Motor neuron (in vitro differentiated cells): ENCODE measurements around the gene CA10. TPM values are rescaled to one million over a fixed set of nuclear protein-coding genes. Genes with fewer than 3 reads are reported as not detected.

Source experiments
- ATAC-seq, 8 experiments: fragments of 200-7000 bp; cut with Tn5 transposase; replicated peaks in 6 of 8; 2 replicates each; pipeline ENCODE4 v1.8.0; 2021; ENCODE audit warnings: mild to moderate bottlenecking in 8 of 8, moderate library complexity in 8 of 8
- H3K27ac ChIP-seq, 2 donors: fragments of 250-450 bp; sonication (Bioruptor Pico); 2 replicates each; pipeline ENCODE4 v1.9.0; 2021; ENCODE audit warnings: antibody characterized with exemption in 2 of 2, mild to moderate bottlenecking in 2 of 2, moderate library complexity in 1 of 2
- H3K4me1 ChIP-seq, 2 donors: fragments of 250-450 bp; sonication (Bioruptor Pico); replicated peaks in 1 of 2; 2 replicates each; pipeline ENCODE4 v1.6.1; 2021; ENCODE audit warnings: antibody characterized with exemption in 2 of 2, mild to moderate bottlenecking in 2 of 2, moderate library complexity in 1 of 2
- H3K4me3 ChIP-seq, 5 donors: fragments of 250-450 bp; sonication (Bioruptor Pico); 2 replicates each; pipeline ENCODE4 v1.9.0; 2021; ENCODE audit warnings: antibody characterized with exemption in 5 of 5, mild to moderate bottlenecking in 5 of 5, moderate library complexity in 4 of 5
- WGBS, 10 experiments: fragments of 450-650 bp; shearing (Covaris generic); methylation state at CpG; one replicate each; pipeline ENCODE4 v1.0.0; 2022; 5-methylcytosine and 5-hydroxymethylcytosine counted together
- in situ Hi-C, 9 experiments: fragments of 400-800 bp; cut with MboI; loops; one replicate each; pipeline ENCODE4 v1.15.0; 2021; ENCODE audit warnings: low sequenced_read_pairs in 9 of 9, low pct_unique_long_range_greater_than_20kb in 2 of 9; ENCODE audit not compliant: unreplicated experiment in 9 of 9
- total RNA-seq, 8 experiments: library from RNA; unstranded; fragments of 300-600 nt; gene quantifications; 2 replicates each; pipeline versions ENCODE4 v1.2.3 to v1.2.4, GENCODE V29; 2022

CA10 gene
- total RNA-seq, 8 experiments from 2014 or later, result 0.21 to 14.4 (median 1.8) TPM

GRCh38 chr17:51676691-51677487, 481.6 kb downstream of the CA10 start:
- Histone ChIP-seq H3K4me1 (peaks cover 0 to 5% of the 10 kb centered on the region in 2 donors), H3K4me3 (no peak overlapping the region), H3K27ac (no peak overlapping the region)
- ATAC-seq, result no peak
- in situ Hi-C loops, result no loop called here
- 0 to 90% (median 71%) methylated on average over 1 to 4 of the region's 5 CpGs; no CpG with 5 or more reads in 4 of the 10 experiments for WGBS, 10 experiments

- peak in 5 of 8 experiments; percentile 54 to 80 (median 64) for ATAC-seq
- 17 to 66% (median 45%) methylated on average over 2 to 11 of the region's 12 CpGs for WGBS, 10 experiments
- Histone ChIP-seq H3K4me3 (no peak overlapping the region), H3K4me1 (peaks cover 0 to 5% of the 10 kb centered on the region in 2 donors), H3K27ac (peak overlapping the region in 1 of 2 donors; percentile 8)
- in situ Hi-C loops, result no loop called here
These were observed 483.8 kb downstream of the CA10 start for GRCh38 chr17:51674579-51675255.

DNA sequence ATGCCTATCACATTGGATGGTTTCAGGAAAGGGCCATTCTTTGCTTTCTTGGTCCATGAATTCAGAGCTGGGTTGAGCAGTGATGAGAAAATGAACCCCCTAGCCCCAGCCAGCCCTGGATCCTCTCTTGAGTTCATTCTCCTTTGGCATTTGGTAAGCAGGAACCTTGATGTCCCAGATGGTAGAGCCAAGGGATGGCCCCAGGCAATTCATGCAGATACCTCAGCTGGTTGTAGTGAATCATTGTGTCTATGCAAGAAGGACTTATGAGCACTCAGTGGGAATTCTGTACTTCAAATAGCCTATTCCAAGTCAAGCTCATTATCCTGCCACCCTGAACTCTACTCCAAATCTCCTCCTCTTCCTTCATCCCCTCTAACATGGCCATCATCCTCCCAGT, 485.4 kb downstream of the CA10 start:
- in situ Hi-C loops, result no loop called here
- Histone ChIP-seq H3K27ac (no peak overlapping the region), H3K4me1 (peaks cover 0 to 5% of the 10 kb centered on the region in 2 donors), H3K4me3 (no peak overlapping the region)
- peak in 3 of 8 experiments; percentile 92 to 99 (median 98) for ATAC-seq

DNA sequence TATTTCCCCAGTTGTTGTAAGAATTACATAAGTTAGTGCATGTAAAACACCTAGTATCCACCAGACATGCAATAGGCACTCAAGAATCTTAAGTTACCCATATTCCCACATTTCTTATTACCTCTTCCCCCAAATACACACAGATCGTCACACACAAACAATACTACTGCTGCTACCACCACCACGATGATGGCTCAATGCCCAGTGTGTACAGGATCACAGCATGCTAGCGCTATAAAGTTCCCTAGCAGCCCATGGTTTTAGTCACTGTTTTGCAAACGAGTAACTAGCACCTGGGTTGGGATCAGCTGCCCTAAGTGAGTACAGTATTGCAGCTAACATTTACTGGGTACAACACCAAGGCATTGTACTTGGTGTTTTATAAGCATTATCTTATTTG, 486.4 kb downstream of the CA10 start:
- in situ Hi-C loops, result no loop called here
- 0 to 69% (median 20%) methylated on average over 1 to 3 of the region's 4 CpGs; no CpG with 5 or more reads in 5 of the 10 experiments for WGBS, 10 experiments

DNA sequence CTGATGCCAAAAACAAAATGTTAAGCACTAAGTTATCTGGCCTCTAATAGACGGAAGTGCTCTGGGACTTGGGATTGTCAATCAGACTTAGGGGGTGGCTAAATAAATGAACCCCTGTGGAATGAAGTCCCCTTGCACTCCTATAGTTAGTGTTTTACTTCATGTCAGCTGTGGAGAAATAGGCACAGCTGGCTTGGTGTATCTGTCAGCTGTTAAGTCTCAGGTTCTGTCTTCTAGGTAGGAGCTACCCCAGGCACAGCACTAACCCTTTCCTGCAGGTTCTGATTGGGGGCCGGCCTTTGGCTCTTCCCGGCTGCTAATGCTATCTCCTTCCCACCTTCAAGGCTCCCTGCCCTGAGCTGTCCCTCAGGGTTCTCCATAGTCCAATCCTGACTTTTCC, 487.6 kb downstream of the CA10 start:
- WGBS, 10 experiments, result 37 to 100% (median 61%) methylated on average over 1 to 3 of the region's 3 CpGs; no CpG with 5 or more reads in 1 of the 10 experiments
- Histone ChIP-seq H3K27ac (no peak overlapping the region), H3K4me3 (no peak overlapping the region), H3K4me1 (peaks cover 0 to 17% of the 10 kb centered on the region in 2 donors)
- ATAC-seq, result no peak
- in situ Hi-C loops, result no loop called here

More for the DNA sequence above, 486.4 kb downstream of the CA10 start:
- Histone ChIP-seq H3K27ac (no peak overlapping the region), H3K4me3 (no peak overlapping the region), H3K4me1 (peaks cover 0 to 15% of the 10 kb centered on the region in 2 donors)
- peak in 1 of 8 experiments; percentile 78 for ATAC-seq

GRCh38 chr17:51668963-51669246, 489.6 kb downstream of the CA10 start:
- in situ Hi-C loops, result no loop called here

DNA sequence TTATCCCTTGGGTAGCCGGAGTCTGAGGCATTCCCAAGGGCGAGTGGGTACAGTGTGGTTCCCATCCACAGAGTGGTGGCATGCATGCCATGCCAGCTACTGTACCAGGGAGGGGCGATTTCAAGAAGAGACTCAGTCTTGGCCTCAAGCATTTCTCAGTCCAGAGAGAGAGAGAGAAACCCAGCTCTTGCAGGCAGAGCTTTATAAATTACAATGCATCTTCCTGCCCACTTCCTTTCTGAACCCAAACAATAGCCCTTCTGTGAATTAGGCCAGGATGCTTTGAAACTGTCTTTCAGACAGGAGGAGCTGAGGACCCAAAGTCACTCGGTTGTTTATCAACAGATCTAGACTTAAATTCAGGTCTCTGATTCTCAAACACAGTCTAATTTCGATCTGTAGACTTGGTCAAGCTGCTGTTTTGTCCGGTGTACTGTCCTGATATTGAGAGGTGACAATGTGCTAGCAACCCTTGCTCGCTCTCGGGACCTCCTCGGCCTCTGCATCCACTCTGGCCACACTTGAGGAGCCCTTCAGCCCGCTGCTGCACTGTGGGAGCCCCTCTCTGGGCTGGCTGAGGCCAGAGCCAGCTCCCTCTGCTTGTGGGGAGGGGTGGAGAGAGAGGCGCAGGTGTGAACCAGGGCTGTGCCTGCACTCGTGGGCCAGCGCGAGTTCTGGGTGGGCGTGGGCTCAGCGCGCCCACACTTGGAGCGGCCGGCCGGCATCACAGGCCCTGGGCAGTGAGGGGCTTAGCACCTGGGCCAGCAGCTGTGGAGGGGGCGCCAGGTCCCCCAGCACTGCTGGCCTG, 490.2 kb downstream of the CA10 start:
- Histone ChIP-seq H3K4me3 (no peak overlapping the region), H3K27ac (no peak overlapping the region), H3K4me1 (peaks cover 0 to 12% of the 10 kb centered on the region in 2 donors)
- WGBS, 10 experiments, result 0 to 83% (median 60%) methylated on average over 1 to 5 of the region's 21 CpGs; no CpG with 5 or more reads in 3 of the 10 experiments
- in situ Hi-C loops, result no loop called here
- no peak for ATAC-seq

More at GRCh38 chr17:51668963-51669246, 489.6 kb downstream of the CA10 start:
- 90 to 100% (median 96%) methylated on average over 2 to 5 of the region's 11 CpGs; no CpG with 5 or more reads in 7 of the 10 experiments for WGBS, 10 experiments
- Histone ChIP-seq H3K27ac (no peak overlapping the region), H3K4me1 (peaks cover 0 to 12% of the 10 kb centered on the region in 2 donors), H3K4me3 (no peak overlapping the region)
- no peak for ATAC-seq

GRCh38 chr17:51667706-51668083, 490.8 kb downstream of the CA10 start:
- 0 to 53% (median 24%) methylated on average over 1 to 2 of the region's 2 CpGs; no CpG with 5 or more reads in 6 of the 10 experiments for WGBS, 10 experiments
- no peak overlapping the region for H3K4me3 ChIP-seq
- peaks cover 0 to 12% of the 10 kb centered on the region in 2 donors for H3K4me1 ChIP-seq
- in situ Hi-C loops, result no loop called here
- no peak overlapping the region for H3K27ac ChIP-seq
- no peak for ATAC-seq

DNA sequence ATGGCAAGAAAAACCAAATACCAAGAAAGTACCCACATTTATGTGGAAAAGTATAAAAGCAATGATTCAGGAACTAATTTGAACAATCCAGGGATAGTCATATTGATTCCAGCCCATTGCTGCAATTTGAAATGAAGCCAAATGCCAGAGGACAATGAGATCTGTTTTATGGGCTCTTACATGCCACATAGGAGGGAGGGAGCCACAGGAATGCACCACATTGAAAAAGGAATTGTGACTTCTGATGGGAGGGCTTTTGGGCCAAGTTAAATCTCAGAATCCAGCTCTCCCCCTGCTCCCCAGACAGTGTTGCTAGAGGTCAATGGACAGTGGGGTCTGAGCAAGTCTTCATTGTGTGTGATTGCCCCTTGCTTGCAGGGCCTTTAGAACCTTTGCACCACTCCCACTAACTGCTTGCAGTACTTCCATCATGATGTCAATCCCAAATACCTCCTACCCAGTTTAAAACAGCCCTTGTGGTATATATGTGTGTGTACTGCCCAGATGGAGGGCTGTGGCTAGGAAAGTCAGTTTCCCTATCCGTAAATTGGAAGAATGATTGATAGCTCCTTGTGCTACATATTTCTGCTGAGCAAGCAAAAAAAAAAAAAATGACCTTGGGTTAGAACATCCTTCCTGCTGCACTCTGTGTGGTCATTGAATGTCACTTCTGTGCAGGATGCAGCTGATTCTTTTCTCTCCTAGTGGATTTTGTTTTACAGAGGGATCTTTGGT, 491.4 kb downstream of the CA10 start:
- 60 to 86% (median 71%) methylated on average over 1 of the region's 1 CpG; no CpG with 5 or more reads in 6 of the 10 experiments for WGBS, 10 experiments
- in situ Hi-C loops, result no loop called here
- Histone ChIP-seq H3K27ac (no peak overlapping the region), H3K4me3 (no peak overlapping the region), H3K4me1 (peaks cover 0 to 12% of the 10 kb centered on the region in 2 donors)
- ATAC-seq, result no peak

DNA sequence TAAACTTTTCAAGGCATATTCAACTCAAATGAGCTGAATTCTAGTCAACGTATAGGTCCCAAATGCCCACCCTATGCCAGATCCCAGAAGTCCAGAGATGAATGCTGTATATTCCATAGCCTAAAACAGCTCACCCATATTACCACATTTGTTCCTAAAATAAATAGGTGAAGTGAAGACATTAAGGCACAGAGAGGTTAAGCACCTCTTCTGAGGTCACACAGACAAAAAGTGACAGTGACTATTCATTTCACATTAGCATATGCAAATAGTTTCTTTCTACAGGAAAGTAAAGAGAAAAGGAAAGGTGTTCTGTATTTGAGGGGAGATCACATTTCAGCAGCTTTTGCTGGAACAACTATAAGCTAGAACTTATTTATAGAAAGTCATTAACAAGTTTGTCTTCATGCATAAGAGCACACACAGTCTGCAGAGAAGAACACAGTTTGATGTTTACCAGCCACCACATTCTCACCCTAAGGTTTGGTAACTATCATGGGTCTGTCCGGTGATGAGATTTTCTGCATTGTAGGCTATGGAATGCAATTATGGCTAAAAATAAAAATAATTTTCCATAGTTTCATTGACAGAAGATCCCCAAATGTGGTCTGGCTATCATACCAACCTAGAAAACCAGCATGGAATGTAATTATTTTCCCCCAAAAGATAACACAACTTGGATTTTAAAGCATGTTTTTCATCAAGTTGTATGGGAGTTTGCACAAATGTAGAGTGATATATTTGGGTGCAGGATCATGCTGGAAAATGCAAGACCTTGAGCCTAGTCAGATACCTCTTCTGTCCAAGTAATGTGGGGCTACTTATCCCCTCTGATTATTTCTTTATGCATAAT, 496.1 kb downstream of the CA10 start:
- in situ Hi-C loops, result no loop called here
- Histone ChIP-seq H3K4me1 (peaks cover 0 to 5% of the 10 kb centered on the region in 2 donors), H3K27ac (no peak overlapping the region), H3K4me3 (no peak overlapping the region)
- ATAC-seq, result peak in 1 of 8 experiments; percentile 90
- 0 to 100% (median 83%) methylated on average over 1 to 2 of the region's 2 CpGs; no CpG with 5 or more reads in 1 of the 10 experiments for WGBS, 10 experiments

GRCh38 chr17:51661403-51661802, 497.1 kb downstream of the CA10 start:
- Histone ChIP-seq H3K4me1 (no peaks in the 10 kb centered on the region), H3K27ac (no peak overlapping the region), H3K4me3 (no peak overlapping the region)
- WGBS, 10 experiments, result 5 to 91% (median 60%) methylated on average over 1 to 4 of the region's 4 CpGs; no CpG with 5 or more reads in 3 of the 10 experiments
- in situ Hi-C loops, result no loop called here
- ATAC-seq, result no peak

DNA sequence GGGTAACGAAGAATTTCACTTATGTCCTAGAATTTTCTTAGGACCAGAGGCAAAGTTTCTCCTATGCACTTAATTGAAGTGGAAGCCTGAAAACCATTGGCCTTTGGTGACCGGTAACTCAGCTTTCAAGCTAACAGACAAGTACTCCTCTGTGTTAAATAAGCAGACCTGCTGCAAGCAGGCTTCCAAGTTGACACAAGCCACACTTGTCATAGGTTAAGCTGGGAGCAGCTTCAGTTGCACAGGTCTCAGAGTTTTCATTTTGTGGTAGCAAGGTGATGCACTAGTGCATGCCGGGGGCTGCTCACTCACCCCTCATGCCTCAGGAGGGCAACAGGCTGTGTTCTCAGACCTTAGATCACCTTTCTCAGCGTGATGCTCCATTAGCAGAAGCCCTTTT, 498.2 kb downstream of the CA10 start:
- ATAC-seq, result no peak
- Histone ChIP-seq H3K4me1 (no peaks in the 10 kb centered on the region), H3K4me3 (no peak overlapping the region), H3K27ac (no peak overlapping the region)
- WGBS, 10 experiments, result 0 to 83% (median 35%) methylated on average over 1 to 4 of the region's 4 CpGs; no CpG with 5 or more reads in 3 of the 10 experiments
- in situ Hi-C loops, result no loop called here
